HS-27A (cell line): Measurements from ENCODE around the gene DYRK1B.
"Not testable (repeated sequence)": the region's sequence is repeated elsewhere in the genome, so short reads cannot be mapped to it uniquely, and the experiment has no call there.

Source experiments
- DNase-seq: peaks from one replicate; pipeline ENCODE4 v3.0.0-alpha.2; 2012; ENCODE audit warnings: low read depth, missing footprints

DYRK1B gene

DNA sequence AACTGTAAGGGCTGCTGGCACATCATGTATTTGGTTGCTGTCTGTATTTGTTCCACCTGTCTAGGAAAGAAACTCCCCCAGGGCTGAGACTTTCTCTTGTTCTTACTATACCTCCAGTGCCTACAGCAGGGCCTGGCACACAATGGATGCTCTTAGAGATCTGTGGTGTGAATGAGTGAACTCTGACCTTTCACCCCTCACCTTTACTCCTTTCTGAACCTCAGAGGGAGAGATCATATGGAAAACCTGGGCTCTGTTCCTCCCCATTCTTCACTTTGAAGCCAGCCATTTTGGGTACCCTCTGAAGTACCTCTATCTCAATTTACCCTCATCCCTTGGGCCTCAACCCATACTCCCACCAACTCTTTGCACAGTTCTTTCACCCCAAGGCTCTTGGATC lies 3.1 kb downstream of the DYRK1B start:
- DNase-seq = no peak

DNA sequence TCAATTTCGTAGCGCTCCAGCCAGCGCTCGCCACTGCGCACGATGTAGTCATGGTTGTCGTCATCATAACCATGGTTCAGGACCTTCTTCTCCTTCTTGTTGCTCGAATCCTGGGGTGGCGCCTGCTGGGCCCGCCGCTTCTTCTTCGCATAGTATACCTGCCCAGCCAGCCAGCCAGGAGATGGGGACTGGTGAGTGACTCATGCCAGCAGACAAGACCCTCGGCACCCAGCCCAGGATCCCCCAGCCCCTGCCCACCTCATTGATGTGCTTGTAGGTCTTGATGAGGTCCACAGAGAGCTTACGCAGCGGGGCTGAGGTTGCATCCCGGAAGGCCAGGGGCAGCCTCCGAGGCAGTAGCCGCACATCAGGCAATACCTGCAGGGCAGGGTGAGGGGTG lies 3.6 kb downstream of the DYRK1B start:
- DNase-seq = no peak

DNA sequence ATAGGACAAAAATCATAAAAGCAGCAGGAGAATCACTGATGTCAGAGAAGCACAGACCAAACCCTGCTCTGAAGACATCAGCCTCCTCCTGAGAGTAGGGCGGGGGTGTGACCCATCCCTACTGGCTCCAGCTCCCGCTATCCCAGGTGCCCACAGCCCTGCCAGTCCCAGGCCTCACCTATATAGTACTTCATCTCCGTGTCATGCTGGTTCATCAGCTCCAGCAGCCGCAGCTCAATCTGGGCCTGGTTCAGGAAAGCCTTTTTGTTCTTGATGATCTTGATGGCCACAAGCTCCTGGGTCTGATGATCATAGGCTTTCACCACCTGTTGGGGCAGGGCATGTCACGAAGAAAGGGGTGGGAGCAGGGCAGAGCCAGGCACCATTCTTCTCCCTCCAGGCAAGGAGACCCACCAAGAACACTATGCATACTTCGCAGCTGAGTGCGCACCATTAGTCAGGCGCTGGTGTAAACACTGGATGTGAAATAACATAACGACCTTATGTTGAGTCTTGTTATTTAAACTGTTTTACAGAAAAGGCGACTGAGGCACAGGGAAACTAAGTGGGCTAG lies 4.2 kb downstream of the DYRK1B start:
- DNase-seq = no peak

DNA sequence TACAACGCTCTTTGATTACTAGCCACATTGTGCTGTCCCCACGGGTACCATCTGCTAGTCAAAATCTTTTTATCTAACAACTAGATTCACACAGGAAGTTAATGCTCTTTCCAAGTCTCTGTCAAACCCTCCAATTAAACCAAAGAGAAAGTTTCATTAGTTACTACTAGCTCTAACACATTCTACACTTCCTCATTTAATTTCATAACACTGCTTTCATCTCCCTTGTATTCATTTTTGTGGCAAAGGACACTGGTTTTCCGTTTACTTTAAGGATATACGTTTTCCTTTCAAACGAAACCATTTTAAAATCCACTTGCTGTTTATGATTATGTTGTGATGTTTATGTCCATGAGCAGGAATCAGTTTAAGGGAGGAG lies 5.3 kb downstream of the DYRK1B start:
- DNase-seq = no peak

DNA sequence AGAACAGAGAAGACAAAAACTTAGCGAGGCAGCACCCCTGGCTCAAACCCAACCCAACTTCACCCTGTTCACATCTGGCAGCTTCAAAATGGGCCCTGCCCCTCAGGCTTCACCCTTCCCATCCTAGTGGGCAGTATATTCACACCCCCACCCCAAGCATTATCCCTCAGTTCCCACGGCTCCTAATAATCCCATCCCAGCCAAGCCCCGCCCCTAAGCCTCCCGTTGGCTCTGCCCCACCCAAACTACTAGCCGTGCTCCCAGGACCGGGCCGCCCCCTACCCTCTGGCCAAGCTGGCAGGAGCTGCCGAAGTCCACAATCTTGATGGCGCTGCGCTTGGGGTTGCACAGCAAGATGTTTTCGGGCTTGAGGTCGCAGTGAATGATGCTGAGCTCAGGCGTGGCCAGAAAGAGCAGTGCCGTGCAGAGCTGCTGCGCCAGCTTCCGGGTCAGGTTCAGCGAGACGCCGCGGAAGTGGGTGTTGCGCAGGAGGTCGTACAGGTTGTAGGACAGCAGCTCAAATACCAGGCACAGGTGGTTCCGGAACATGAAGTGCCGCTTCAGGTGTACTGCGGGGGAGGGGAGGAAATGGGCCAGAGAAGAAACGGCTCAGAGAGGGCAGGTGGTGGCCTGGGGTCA lies 5.8 kb downstream of the DYRK1B start:
- DNase-seq = no peak

DNA sequence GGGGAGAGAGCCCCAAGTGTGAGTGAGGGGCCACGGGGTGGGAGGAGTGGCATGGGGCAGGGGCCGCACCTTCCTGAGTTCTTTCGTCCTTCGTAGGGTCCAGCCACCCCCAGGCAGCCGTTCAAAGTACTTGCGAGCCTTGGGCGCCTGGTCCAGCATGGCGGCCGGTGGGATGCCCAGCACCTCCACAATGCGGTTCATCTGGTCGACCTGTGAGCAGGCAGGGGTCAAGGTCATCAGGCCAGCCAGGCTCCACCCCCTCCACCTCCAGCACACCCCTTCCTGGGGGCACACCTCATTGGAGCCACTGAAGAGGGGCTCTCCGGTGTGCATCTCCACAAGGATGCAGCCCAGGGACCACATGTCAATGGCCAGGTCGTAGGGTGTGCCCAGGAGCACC lies 6.7 kb downstream of the DYRK1B start:
- no peak for DNase-seq

DNA sequence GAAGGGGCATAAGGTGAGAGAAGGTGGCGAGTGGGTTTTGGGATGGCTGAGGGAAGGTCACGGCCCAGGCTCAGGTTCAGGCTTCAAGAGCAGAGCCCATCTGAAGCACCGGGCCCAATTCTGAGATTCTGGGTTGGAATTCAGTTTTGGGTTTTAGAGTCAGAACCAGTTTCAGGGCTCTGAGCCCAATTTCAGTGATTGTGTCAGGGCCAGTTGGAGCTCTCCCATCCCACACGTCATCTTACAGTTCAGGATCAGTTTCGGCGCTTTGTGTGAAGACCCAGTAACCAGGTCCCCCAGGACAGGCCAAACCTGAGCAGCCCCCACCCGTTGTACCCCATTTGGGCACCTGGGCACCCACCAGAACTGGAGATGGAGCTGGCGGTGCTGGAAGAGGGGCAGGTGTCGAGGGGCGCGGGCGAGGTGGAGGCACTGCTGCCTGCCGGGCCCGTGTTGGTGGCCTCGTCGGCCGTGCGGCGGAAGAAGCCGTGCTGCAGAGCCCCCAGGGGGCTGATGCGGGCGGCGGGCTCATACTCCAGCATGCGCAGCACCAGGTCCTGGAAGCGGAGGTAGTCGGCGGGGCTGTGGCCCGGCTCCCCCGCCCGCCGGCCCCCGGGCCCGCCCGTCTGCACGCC lies 7.5 kb downstream of the DYRK1B start:
- no peak for DNase-seq

DNA sequence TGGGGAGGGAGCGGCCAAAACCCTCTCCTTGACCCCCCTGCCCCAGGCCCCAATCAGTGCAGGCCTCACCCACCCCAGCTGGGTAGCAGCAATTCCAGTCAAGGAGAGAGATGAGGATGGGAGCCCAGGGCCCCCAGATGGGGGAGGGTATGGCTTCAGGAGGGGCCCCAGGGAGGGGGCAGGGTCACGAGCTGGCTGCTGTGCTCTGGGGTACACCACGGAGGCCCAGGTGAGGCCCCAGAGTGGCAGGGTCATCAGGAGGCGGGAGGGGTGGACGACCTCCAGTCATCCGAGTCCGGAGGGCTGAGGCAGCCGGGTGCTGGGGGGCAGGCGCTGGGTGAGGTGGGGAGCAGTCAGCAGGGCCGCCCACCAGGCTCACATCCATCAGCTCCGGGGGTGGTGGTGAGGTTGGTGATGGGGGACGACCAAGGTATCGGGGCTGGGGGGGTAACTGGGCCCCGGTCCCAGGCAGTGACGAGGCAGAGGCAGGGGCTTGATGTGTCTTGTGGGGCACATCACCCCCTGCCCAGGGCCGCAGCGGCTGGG lies 8.4 kb downstream of the DYRK1B start:
- no peak for DNase-seq

DNA sequence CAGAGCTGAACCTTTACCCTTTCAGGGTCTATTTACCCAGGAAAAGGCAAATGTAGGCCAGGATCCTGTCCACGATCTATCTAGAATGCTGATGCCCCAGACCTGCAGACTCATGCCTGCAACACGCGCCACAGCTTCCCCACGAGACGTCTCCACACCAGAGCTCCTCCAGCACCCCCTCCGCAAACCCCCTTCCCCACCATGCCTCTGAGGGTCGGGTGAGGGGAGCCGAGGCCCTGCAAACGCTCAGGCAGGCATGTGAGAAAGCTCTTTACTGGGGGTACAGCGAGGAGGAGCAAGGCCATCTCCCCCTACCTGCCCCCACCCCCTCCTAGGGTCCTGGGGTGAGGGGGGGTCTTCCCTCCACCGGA lies 8.9 kb downstream of the DYRK1B start:
- no peak for DNase-seq

DNA sequence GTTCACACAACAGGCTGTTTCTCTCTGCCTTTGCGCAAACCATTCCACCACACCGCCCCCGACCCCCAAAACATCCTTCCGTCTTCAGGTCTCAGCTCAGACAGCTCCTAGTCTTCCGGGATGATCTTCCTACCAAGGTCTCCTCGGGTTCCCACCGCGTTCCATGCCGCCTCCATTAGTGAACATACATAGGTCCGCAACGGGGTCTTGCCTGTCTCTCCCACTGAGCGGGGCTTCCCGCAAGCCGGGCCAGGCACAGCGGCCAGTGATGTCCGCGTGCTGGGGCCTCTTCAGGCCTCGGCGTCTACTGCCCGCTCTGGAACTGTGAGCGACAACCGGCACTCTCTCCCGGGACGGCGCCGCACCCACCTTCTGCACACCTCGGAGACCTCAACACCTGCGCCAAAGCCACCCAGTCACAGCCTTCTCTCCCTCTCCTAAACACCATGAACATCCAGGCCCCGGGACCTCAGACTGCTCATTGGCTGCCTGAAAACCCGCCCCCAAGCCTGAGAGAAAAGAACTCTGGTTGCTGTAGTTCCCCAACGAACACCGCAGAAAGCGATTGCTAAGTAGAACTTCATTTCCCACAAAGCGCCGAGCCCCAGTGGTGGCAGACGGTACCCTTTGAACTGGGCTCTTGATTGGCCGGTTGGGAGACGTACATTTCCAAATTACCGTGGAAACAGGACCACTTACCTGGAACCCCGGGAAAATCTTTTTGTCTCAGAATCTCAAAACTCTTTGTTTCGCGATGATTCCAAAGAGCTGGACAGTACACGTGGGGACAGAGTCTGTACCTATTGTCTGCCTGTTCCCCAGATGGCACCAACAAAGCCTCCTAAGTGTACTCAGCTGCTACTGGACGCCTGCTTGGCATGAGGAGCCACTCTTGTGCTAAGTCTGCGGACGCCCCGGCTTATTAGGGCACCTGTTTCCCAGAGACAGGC lies 9.5 kb downstream of the DYRK1B start:
- DNase-seq = no peak

DNA sequence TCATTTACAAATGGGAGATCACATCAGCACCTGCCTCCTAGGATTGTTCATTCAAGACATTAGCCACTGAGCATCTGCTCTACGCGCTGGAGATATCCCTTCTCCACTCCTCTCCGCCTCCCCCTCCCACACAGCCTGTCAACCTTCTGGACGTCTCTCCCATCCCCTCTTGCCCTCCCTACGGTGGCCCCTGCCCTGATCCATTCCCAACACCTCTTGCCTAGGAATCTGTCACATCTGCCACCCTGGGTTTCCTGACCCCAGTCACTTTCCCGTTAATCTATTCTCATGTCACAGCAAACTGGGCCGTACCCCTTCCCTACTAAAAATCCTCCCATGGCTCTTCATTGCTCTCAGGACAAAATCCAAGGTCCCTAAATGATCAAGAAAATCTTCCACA lies 10.3 kb downstream of the DYRK1B start:
- DNase-seq = no peak

DNA sequence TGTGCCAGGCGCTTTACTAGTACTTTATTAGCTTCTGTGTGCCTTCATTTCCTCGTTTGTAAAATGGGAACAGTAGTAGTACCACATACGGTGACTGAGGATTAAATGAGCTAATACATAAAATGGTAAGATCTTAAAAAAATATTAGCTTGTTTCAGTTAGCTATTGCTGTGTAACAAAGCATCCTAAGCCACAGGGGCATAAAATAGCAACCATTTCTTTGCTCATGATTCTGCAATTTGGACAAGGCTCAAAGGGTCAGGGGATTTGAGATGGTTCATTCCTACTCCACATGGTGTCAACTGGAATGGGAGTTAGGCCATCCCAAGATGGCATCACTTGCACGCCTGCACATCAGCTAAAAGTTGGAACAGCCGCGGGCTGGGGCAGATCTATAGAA lies 13.3 kb downstream of the DYRK1B start:
- no peak for DNase-seq

DNA sequence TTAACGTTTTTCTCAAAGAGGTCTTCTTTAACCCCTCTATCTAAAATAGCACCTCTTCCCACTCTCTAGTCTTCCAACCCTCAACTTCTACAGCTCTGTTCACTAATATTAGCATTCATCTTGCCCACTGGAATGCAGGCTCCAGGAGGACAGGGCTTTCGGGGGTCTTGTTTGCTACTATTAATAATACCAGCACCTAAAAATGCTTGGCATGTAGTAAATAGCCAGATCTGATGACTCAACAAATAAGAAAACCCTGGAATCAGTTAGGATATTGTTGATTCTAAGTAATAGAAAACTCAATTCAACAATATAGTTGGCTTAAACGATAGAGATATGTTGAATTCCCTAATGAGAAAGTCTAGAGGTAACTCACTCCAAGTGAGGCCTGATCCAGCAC lies 14.2 kb downstream of the DYRK1B start:
- DNase-seq = no peak

DNA sequence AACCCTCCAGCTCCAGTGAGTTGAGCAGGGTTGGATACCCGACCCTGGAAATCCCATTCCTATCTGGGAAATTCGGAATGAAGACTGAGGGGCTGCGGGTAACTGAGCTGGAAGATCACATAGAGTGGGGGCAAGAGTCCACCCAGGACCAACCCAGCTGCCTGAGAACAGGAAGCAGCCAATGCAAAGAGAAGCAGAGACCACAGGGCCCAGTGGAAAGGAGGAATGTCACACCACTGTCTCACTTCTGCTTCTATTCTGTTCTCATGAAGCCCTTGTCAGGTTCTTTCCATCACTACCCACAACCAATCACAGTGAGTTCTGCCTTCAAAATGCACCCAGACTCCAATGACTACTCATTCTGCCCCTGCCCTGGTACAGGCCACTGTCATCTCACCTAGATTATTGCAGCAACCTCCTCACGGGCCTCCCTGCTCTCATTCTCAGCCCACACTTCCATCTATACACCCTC lies 15.3 kb downstream of the DYRK1B start:
- no peak for DNase-seq

DNA sequence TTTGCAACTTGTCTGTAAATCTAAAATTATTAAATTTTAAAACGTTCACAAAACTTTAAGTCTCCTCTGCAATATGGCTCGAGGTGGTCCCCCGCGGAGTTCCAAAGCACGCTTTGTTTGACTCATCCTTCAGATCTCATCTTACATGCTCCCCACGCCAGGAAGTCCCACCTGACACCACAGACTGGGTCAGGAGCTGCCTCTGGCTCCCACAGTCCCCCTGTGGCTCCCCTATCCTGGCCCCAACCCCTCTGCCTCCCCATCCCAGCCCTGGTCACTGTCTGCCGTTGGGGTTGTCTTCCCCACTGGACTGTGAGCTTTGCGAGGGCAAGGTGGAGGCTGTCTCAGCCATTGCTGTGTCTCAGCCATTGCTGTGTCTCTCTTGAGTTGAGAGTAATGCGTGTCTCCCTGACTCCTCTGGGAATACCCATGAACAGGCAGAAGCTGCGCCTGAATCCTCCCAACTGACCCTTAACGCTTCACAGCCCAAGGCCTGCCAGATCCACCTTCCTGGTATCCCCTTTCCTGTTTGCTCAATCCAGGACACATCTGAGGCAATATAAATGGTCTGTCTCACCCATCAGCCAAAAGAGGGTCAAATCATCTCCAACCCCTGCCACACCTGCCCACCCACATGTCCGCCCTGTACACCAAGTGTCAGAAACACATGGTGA lies 15.9 kb downstream of the DYRK1B start:
- DNase-seq = no peak

DNA sequence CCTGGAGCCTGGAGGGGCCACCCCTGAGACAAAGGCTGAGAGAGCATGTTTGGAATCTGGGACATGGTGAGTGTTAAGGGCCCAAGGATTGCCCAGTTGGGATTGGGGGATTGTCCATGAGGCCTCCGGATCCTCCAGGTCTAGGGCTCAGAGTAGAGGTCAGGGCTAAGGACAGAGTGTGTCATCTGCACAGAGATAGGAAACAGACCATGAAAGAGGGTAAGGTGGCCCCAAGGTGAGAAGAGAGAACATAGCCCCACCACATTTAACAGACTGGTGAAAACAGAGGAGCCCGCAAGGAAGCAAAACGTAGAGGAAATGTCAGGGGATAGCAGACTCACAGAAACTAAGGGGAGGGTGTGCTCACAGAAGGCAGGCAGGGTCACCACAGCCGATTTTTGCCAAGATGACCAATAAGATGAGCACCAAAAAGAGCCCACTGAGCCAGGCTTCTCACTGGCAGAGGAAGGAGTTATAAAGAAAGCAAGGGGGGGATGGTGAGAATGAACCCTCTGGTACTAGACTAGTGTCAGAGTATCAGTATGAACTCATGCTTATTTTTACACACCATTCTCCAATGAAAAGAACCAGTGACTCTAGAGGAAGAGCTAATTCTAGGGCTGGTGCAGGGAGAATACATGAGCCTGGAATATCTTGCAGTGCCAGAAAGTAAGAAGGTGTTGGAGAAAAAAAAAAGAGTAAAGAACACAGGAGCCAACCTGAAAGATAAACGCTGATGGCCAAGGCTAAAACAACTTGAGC lies 17.5 kb downstream of the DYRK1B start:
- DNase-seq = no peak

DNA sequence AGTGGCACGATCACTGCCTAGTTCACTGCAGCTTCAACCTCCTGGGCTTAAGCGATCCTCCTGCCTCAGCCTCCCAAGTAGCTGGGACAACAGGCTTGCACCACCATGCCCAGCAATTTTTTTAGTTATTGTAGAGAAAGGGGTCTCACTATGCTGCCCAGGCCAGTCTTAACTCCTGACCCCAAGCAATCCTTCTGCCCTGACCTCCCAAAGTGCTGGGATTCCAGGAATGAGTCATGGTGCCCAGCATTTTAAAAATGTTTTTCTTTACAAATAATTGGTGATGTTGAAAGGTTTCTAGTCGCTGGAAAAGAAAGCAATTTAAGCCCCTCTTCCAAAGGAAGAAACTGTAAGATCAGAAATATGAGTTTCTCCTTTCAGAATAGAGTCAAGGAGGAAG lies 19.4 kb downstream of the DYRK1B start:
- DNase-seq = peak; percentile 23

DNA sequence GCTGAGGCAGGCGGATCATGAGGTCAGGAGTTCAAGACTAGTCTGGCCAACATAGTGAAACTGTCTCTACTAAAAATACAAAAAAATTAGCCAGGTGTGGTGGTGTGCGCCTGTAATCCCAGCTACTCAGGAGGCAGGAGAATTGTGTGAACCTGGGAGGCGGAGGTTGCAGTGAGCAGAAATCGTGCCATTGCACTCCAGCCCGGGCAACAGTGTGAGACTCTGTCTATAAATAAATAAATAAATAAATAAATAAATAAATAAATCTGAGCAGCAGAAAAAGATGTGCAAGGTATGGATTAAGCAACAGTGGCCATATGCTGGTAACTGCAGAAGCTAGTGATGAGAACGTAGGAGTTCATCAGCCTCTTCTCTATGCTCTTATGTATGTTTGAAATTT lies 19.9 kb downstream of the DYRK1B start:
- DNase-seq = not testable (repeated sequence)

DNA sequence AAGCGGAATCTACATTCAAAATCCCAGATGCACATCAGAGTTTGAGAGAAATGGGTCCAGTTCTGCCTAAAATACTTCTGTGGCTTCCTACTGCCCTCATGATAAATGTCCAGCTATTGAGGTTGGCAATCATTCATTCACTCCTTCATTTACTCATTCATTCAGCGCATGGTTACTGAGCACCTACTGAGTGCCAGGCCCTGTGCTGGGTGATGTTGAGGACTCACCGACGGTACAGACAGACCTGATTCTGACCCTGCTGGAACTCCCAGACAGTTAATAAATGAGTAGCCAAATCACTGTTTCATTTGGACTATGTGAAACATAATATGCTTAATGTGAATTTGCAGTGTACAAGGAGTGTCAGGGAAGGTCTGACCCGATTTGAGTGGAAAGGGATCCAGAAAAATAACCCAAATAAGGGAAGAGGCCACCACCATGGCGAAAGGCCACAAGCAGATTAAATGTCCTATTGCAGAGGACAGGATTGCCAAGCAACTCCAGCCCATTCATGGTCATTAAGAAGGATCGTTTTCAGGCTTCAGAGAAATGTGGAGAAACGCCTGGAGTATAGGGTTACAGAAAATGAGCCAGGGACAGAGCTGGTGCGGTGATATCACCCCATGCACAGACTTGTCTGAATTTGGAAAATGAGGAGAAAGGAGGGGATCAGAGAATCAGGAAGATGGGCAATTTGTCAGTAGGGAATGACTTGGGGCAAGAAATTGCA lies 20.5 kb downstream of the DYRK1B start:
- no peak for DNase-seq

DNA sequence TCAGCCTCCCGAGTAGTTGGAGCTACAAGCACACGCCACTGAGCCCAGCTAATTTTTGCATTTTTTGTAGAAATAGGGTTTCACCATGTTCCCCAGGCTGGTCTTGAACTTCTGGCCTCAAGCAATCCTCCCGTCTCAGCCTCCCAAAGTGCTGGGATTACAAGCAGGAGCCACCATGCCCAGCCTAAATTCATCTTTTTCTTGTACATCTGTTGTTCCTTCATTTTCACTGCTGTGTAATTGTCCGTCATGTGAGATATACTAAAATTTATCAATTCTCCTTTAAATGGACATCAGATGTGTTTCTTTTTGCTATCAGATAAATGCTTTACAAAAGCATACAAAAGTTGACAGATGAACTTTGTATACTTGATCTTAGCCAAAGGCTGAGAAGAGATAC lies 22.9 kb downstream of the DYRK1B start:
- DNase-seq = no peak
